Neuron (in vitro differentiated cells): ENCODE measurements around the gene AFAP1.

Source experiments
- H2AFZ ChIP-seq: one replicate; pipeline ENCODE4 v1.6.1; 2013; ENCODE audit warnings: low read depth, mild to moderate bottlenecking, inconsistent platforms, low read length, moderate library complexity
- H3K27me3 ChIP-seq: one replicate; pipeline ENCODE4 v1.6.1; 2013; ENCODE audit warnings: low read length; ENCODE audit not compliant: insufficient read depth
- H3K36me3 ChIP-seq: one replicate; pipeline ENCODE4 v1.6.1; 2013; ENCODE audit warnings: low read length; ENCODE audit not compliant: insufficient read depth
- H3K4me1 ChIP-seq: one replicate; pipeline ENCODE4 v1.6.1; 2013; ENCODE audit warnings: low read length; ENCODE audit not compliant: insufficient read depth
- H3K4me3 ChIP-seq: 2 replicates; pipeline ENCODE4 v1.5.1; 2013; ENCODE audit warnings: mild to moderate bottlenecking, low read length, moderate library complexity
- H3K9me3 ChIP-seq: one replicate; pipeline ENCODE4 v1.6.1; 2013; ENCODE audit warnings: low read length

Gene AFAP1

DNA sequence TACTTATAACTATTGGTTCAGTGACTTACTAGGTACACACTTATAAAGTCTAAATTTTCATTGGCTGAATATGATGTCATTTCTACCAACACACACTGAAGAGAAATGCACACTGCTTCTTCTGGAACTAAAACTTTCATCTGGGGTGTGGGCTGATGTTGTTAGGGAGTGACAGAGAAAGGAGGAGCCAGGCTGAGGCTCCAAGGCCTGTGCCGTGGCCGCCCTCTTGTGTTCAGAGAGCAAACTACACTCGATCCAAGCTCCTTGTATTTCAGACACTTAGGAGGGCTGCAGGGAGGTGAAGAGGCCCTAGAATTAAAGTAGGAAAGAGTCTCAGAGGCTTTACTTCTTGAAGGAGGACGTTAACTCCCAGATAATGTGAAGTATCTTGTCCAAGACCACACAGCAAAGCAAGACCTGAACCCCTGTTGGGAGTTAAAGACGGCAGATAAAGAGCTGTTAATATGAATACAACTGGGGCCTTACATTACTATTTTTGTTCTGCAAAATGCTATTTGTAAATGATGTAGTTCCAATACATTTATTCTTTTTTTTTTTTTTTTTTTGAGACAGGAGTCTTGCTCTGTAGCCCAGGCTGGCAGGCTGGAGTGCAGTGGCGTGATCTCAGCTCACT is 137.5 kb downstream of the AFAP1 start:
- peaks cover 19% of the 10 kb centered on the region for H3K4me1 ChIP-seq
- H3K9me3 ChIP-seq, result peaks cover 5% of the 10 kb centered on the region
- H3K4me3 ChIP-seq, result no peak overlapping the region
- no peak overlapping the region for H2AFZ ChIP-seq
- no peaks in the 10 kb centered on the region for H3K27me3 ChIP-seq
- H3K36me3 ChIP-seq, result peaks cover 11% of the 10 kb centered on the region

- Histone ChIP-seq H3K4me3 (no peak overlapping the region), H3K4me1 (peaks cover 13% of the 10 kb centered on the region), H3K36me3 (peaks cover 13% of the 10 kb centered on the region), H3K27me3 (no peaks in the 10 kb centered on the region), H3K9me3 (peaks cover 5% of the 10 kb centered on the region), H2AFZ (no peak overlapping the region)
Measured at GRCh38 chr4:7801641-7802040, 138.0 kb downstream of the AFAP1 start.

DNA sequence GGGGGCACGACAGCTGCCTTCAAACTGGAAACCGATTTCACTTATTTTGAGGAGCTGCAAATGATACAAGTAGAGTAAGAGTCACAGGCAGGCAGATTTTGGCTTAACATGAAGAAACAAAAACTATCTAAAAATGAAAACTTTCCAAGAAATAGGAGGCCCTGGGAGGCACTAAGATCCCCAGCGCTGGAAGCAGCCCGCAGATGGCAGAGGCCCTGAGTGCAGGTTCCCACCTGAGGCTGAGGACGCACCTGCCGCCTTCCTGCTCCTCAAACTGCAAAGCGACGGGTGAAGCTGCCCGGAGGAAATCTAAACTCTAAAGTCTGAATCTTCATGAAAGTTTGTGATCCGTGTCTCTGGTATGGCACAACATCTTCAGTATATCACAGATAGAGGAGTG is 138.7 kb downstream of the AFAP1 start:
- H3K36me3 ChIP-seq, result peaks cover 14% of the 10 kb centered on the region
- H3K27me3 ChIP-seq, result no peaks in the 10 kb centered on the region
- H2AFZ ChIP-seq, result no peak overlapping the region
- H3K4me3 ChIP-seq, result no peak overlapping the region
- peaks cover 5% of the 10 kb centered on the region for H3K9me3 ChIP-seq
- peaks cover 7% of the 10 kb centered on the region for H3K4me1 ChIP-seq

DNA sequence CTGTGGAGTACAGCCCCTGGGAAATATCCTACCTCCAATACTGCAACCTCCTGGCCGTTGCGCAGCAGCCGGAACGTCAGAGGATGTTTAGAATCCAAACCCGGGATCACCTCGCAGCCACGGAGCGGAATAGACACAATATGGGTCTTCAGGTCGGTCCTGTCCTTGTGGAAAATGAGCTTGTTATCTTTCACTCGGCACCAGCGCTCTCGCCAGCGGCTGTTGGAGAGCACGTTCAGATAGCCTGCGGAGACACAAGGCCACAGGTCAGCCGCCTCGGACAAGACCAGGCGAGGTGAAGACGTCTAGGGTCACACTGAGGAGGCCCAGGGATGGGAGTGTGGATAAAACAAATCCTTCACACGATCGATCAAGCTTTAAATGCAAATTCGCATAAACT is 139.3 kb downstream of the AFAP1 start:
- H3K36me3 ChIP-seq, result peaks cover 17% of the 10 kb centered on the region
- H3K27me3 ChIP-seq, result no peaks in the 10 kb centered on the region
- H2AFZ ChIP-seq, result no peak overlapping the region
- H3K4me3 ChIP-seq, result no peak overlapping the region
- peaks cover 5% of the 10 kb centered on the region for H3K9me3 ChIP-seq
- peaks cover under 1% of the 10 kb centered on the region for H3K4me1 ChIP-seq

GRCh38 chr4:7799736-7800135 is 139.9 kb downstream of the AFAP1 start:
- Histone ChIP-seq H3K36me3 (peaks cover 17% of the 10 kb centered on the region), H2AFZ (no peak overlapping the region), H3K27me3 (no peaks in the 10 kb centered on the region), H3K9me3 (peaks cover 5% of the 10 kb centered on the region), H3K4me1 (no peaks in the 10 kb centered on the region), H3K4me3 (no peak overlapping the region)

DNA sequence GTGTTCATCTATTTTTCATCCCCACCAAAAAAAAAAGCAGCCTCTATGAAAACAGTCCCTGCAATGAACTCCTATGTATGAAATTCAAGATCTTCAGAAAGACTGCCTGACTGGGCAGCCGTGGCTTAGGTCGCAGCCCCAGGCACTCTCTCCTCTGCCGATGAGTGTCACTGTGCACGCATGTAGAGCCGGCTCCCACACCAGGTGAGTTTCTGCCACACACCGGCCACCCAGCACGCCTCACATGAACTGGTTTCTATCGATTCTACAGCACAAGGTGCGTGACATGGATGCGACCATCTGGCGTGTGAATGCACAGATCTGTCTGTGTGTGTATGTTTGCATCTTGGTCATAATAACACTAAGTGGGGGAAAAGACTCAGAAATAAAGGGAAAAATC is 140.4 kb downstream of the AFAP1 start:
- H2AFZ ChIP-seq, result no peak overlapping the region
- no peaks in the 10 kb centered on the region for H3K27me3 ChIP-seq
- H3K9me3 ChIP-seq, result peaks cover 5% of the 10 kb centered on the region
- H3K4me3 ChIP-seq, result no peak overlapping the region
- no peaks in the 10 kb centered on the region for H3K4me1 ChIP-seq
- H3K36me3 ChIP-seq, result peaks cover 17% of the 10 kb centered on the region

DNA sequence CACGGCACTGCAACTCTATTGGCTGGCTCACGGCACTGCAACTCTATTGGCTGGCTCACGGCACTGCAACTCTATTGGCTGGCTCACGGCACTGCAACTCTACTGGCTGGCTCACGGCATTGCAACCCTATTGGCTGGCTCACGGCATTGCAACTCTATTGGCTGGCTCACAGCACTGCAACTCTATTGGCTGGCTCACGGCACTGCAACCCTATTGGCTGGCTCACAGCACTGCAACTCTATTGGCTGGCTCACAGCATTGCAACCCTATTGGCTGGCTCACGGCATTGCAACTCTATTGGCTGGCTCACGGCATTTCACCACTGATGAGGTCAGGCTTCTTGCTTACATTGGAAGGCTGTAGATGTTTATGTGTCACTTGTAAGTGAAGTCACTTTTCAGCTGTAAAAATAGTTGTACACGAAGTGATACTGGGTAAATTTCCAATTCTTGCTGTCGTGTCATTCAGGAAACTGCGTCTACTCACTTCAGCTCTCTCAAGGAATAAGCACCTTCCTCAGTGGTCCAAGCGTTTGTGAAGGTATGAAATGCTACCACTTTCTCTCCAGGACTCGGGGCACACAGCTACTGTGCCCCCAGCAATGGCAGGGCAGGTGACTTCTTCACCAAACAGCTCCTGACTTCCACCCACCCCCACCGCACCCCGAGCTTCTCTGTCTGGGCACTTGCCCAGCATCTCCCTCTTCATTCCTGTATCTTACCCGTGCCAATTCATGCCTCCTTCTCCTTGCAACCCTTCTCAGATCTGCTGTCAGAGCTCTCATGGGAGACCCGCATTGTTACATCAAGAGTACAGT is 141.3 kb downstream of the AFAP1 start:
- peaks cover 17% of the 10 kb centered on the region for H3K36me3 ChIP-seq
- H3K9me3 ChIP-seq, result peaks cover 5% of the 10 kb centered on the region
- H3K27me3 ChIP-seq, result no peaks in the 10 kb centered on the region

GRCh38 chr4:7797330-7797729 is 142.3 kb downstream of the AFAP1 start:
- no peak overlapping the region for H2AFZ ChIP-seq
- H3K27me3 ChIP-seq, result no peaks in the 10 kb centered on the region
- H3K4me3 ChIP-seq, result no peak overlapping the region
- peaks cover 5% of the 10 kb centered on the region for H3K9me3 ChIP-seq
- no peaks in the 10 kb centered on the region for H3K4me1 ChIP-seq
- peaks cover 20% of the 10 kb centered on the region for H3K36me3 ChIP-seq

More for the DNA sequence above, 141.3 kb downstream of the AFAP1 start:
- no peaks in the 10 kb centered on the region for H3K4me1 ChIP-seq
- H3K4me3 ChIP-seq, result no peak overlapping the region
- H2AFZ ChIP-seq, result no peak overlapping the region

DNA sequence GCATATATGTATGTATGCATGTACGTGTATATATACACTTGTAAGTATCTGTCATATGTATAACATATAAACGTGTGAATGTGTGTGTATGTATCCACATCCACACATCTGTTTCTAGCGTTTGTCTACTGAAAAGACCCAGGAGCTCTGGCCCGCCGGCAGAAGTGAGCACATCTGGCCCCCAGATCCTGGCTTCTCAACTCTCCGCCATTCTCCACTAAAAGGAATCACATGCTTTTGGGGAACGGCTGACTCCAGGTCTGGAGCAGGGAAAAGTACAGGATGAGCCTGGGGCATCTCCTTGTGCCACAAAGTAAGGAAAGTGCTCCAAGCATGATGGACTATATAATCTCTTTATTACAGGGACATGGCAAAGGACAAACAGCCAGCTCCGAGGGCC is 143.7 kb downstream of the AFAP1 start:
- peaks cover 5% of the 10 kb centered on the region for H3K9me3 ChIP-seq
- peaks cover 21% of the 10 kb centered on the region for H3K36me3 ChIP-seq
- no peak overlapping the region for H3K4me3 ChIP-seq
- H3K4me1 ChIP-seq, result no peaks in the 10 kb centered on the region
- H2AFZ ChIP-seq, result no peak overlapping the region
- H3K27me3 ChIP-seq, result no peaks in the 10 kb centered on the region

GRCh38 chr4:7793186-7793585 is 146.5 kb downstream of the AFAP1 start:
- H3K27me3 ChIP-seq, result no peaks in the 10 kb centered on the region
- H3K36me3 ChIP-seq, result peaks cover 15% of the 10 kb centered on the region
- H2AFZ ChIP-seq, result no peak overlapping the region
- peaks cover under 1% of the 10 kb centered on the region for H3K9me3 ChIP-seq
- H3K4me1 ChIP-seq, result peaks cover 7% of the 10 kb centered on the region
- no peak overlapping the region for H3K4me3 ChIP-seq

- Histone ChIP-seq H2AFZ (no peak overlapping the region), H3K36me3 (peaks cover 15% of the 10 kb centered on the region), H3K4me1 (peaks cover 7% of the 10 kb centered on the region), H3K4me3 (no peak overlapping the region), H3K9me3 (no peaks in the 10 kb centered on the region), H3K27me3 (no peaks in the 10 kb centered on the region)
Measured at GRCh38 chr4:7792616-7793015, 147.0 kb downstream of the AFAP1 start.

DNA sequence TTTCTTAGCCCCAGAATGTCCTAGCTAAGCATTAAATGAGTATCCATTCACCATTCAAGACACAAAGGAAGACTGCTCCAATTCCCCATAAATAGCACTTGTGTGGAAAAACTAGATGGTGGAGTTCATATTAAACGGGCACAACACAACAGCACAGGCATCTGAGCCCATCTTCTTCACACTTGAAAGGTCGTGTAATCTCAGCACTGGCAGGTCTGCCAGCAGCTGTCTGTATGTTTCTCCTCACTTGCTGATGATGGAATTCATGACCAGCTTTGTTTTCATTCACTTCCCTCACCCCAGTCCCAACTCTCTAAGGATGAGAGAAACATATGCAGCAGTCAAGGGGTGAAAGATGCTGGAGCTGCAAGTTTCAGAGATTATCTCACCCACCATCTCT is 148.7 kb downstream of the AFAP1 start:
- H3K9me3 ChIP-seq, result no peaks in the 10 kb centered on the region
- no peak overlapping the region for H2AFZ ChIP-seq
- no peak overlapping the region for H3K4me3 ChIP-seq
- peaks cover 7% of the 10 kb centered on the region for H3K4me1 ChIP-seq
- H3K27me3 ChIP-seq, result no peaks in the 10 kb centered on the region
- H3K36me3 ChIP-seq, result peaks cover 9% of the 10 kb centered on the region

GRCh38 chr4:7790023-7790422 is 149.6 kb downstream of the AFAP1 start:
- H3K9me3 ChIP-seq, result no peaks in the 10 kb centered on the region
- no peaks in the 10 kb centered on the region for H3K27me3 ChIP-seq
- H2AFZ ChIP-seq, result no peak overlapping the region
- H3K4me3 ChIP-seq, result no peak overlapping the region
- peaks cover 11% of the 10 kb centered on the region for H3K36me3 ChIP-seq
- peaks cover 7% of the 10 kb centered on the region for H3K4me1 ChIP-seq
